ENCODE data around the gene ZNF185. TPM values are rescaled to one million over a fixed set of nuclear protein-coding genes. Genes with fewer than 3 reads are reported as not detected.

Gene ZNF185
- total and polyA plus RNA-seq, 2 donors (not counting 3 experiments of a cell fraction or from before 2014, with no cell fraction given): 18.7 to 31.6 TPM

- H3K4me2 ChIP-seq (ENCODE audit: insufficient read depth, low read length): no peak overlapping the region
- DNase-seq (ENCODE audit: low read depth, low spot score) (no peak), FAIRE-seq (no peak)
- no peak overlapping the region for H3K9ac ChIP-seq (replicated peaks; ENCODE audit: extremely low read depth, insufficient read depth, low read length)
- no peak overlapping the region for H2AFZ ChIP-seq (ENCODE audit: low read depth, low read length)
- no peaks in the 10 kb centered on the region for H3K9me3 ChIP-seq (replicated peaks; ENCODE audit: control insufficient read depth, insufficient read depth, low read length)
- no peaks in the 10 kb centered on the region for H3K27me3 ChIP-seq (ENCODE audit: control insufficient read depth in 2 of 2, insufficient read depth in 2 of 2, low read length in 2 of 2)
- intact Hi-C loops (cut with micrococcal nuclease): no loop called here
- H3K27ac ChIP-seq (ENCODE audit: insufficient read depth, low read depth, low read length): no peak overlapping the region
- peaks cover 3 to 16% of the 10 kb centered on the region in 2 experiments for H3K36me3 ChIP-seq (ENCODE audit: control insufficient read depth in 2 of 2, extremely low read depth in 1 of 2, insufficient read depth in 2 of 2, low read length in 2 of 2)
- no peaks in the 10 kb centered on the region for H4K20me1 ChIP-seq (replicated peaks; ENCODE audit: control insufficient read depth, extremely low read depth, insufficient read depth, low read length)
- TF ChIP-seq MYC (IDR thresholded peaks at IDR 0.05; ENCODE audit: low read depth, low read length) (no peak), CTCF (IDR thresholded peaks at IDR 0.05; ENCODE audit: extremely low read depth in 1 of 2, insufficient read depth in 1 of 2, low read depth in 1 of 2, low read length in 2 of 2) (no peak), JUN (IDR thresholded peaks at IDR 0.05; ENCODE audit: borderline replicate concordance, insufficient read depth, insufficient read length, low read depth) (no peak), GATA2 (IDR thresholded peaks at IDR 0.05; ENCODE audit: insufficient read depth, insufficient read length, low read depth, low read length) (no peak), POLR2A (IDR thresholded peaks at IDR 0.05; ENCODE audit: low read depth, low read length) (no peak), MAX (IDR thresholded peaks at IDR 0.05; ENCODE audit: insufficient read depth, insufficient read length) (no peak), FOS (IDR thresholded peaks at IDR 0.05; ENCODE audit: borderline replicate concordance, insufficient read depth, low read length) (no peak), POLR2AphosphoS5 (IDR thresholded peaks at IDR 0.05; ENCODE audit: insufficient read depth, low read depth, low read length) (no peak), EZH2 (IDR thresholded peaks at IDR 0.05; ENCODE audit: borderline replicate concordance, low read depth, low read length, severe bottlenecking) (no peak)
- ChIA-PET CTCF (no interaction called here), POLR2A (no interaction called here)
- dilution Hi-C loops (cut with MboI; ENCODE audit: extremely low pct_ligation_motif_present, low sequenced_read_pairs): no loop called here
- BruUV-seq (replicated peaks): no TSS peak
- H3K4me1 ChIP-seq (ENCODE audit: control insufficient read depth, extremely low read depth, insufficient read depth, low read length): no peaks in the 10 kb centered on the region
- no peaks in the 10 kb centered on the region for H3K9me1 ChIP-seq (replicated peaks; ENCODE audit: control insufficient read depth, extremely low read depth, insufficient read depth, low read length)
- no peak overlapping the region for H3K4me3 ChIP-seq (replicated peaks in 1 of 3; ENCODE audit: insufficient read depth in 1 of 3, low read depth in 1 of 3, low read length in 3 of 3)
- H3K79me2 ChIP-seq (ENCODE audit: control insufficient read depth, insufficient read depth, low read length): no peaks in the 10 kb centered on the region
These were observed 31.5 kb upstream of the ZNF185 start for GRCh38 chrX:152866386-152866785.

Measured in endothelial cell of umbilical vein (primary cell).